ENCODE measurements around the gene CLPTM1L. TPM values are rescaled to one million over a fixed set of nuclear protein-coding genes. Genes with fewer than 3 reads are reported as not detected.

Gene CLPTM1L
- total and polyA plus RNA-seq, 2 donors (not counting 1 experiment from before 2014, with no cell fraction given) = 78.4 to 99.9 TPM

DNA sequence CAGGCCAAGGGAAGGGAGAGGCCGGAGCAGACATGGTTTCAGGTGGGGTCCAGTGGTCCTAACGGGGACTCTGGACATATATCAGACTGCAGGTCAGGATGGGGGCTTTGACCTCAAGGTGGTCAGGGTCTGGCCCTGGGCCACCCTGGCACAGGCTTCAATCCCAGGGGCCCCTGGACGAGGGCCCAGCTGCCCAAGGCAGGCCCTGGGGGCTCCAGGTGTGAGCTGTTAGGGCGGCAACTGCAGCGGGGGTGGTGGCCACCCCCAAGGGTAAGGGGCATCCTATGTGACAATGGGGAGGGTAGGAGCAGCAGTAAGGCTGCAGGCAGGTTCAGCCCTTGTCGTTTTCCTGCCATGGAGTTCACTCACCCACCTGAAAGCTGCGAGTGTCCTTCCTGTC is 45.4 kb upstream of the CLPTM1L start:
- ChIA-PET POLR2A (no interaction called here), CTCF (no interaction called here)
- H3K27ac Mint-ChIP-seq = no peak overlapping the region
- H3K4me3 ChIP-seq (ENCODE audit: control extremely low read depth in 1 of 5, extremely low read depth in 1 of 5, insufficient read depth in 1 of 5, low read depth in 2 of 5, low read length in 4 of 5) = no peak overlapping the region
- intact Hi-C loops (cut with micrococcal nuclease) = no loop called here
- peaks cover 19% of the 10 kb centered on the region for H3K4me1 Mint-ChIP-seq
- no peak overlapping the region for H3K27ac ChIP-seq (ENCODE audit: low read length in 2 of 2)
- H3K4me1 ChIP-seq (ENCODE audit: control insufficient read depth in 2 of 2, insufficient read depth in 2 of 2, low read length in 2 of 2) = peaks cover 11 to 15% of the 10 kb centered on the region in 2 donors
- no peaks in the 10 kb centered on the region for H3K79me2 ChIP-seq (ENCODE audit: control insufficient read depth, insufficient read depth, low read length)
- no peak overlapping the region for H3K4me2 ChIP-seq (replicated peaks; ENCODE audit: low read depth, low read length, poor library complexity, severe bottlenecking)
- H4K20me1 ChIP-seq (ENCODE audit: control insufficient read depth, insufficient read depth, low read length, poor library complexity, severe bottlenecking) = no peaks in the 10 kb centered on the region
- TF ChIP-seq, protein P1, sequence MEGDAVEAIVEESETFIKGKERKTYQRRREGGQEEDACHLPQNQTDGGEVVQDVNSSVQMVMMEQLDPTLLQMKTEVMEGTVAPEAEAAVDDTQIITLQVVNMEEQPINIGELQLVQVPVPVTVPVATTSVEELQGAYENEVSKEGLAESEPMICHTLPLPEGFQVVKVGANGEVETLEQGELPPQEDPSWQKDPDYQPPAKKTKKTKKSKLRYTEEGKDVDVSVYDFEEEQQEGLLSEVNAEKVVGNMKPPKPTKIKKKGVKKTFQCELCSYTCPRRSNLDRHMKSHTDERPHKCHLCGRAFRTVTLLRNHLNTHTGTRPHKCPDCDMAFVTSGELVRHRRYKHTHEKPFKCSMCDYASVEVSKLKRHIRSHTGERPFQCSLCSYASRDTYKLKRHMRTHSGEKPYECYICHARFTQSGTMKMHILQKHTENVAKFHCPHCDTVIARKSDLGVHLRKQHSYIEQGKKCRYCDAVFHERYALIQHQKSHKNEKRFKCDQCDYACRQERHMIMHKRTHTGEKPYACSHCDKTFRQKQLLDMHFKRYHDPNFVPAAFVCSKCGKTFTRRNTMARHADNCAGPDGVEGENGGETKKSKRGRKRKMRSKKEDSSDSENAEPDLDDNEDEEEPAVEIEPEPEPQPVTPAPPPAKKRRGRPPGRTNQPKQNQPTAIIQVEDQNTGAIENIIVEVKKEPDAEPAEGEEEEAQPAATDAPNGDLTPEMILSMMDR (IDR thresholded peaks at IDR 0.05) = no peak
- TF ChIP-seq EZH2 (IDR thresholded peaks at IDR 0.05; ENCODE audit: borderline replicate concordance, insufficient read depth, low read depth, low read length, poor library complexity, severe bottlenecking) = no peak
- no peak overlapping the region for H2AFZ ChIP-seq (ENCODE audit: insufficient read depth, low read depth, low read length, poor library complexity, severe bottlenecking)
- no peak overlapping the region for H3K9ac ChIP-seq (ENCODE audit: low read length)
- H3K9me3 ChIP-seq (ENCODE audit: control extremely low read depth in 1 of 3, control insufficient read depth in 2 of 3, insufficient read depth in 1 of 3, low read length in 2 of 3) = no peaks in the 10 kb centered on the region
- no peak for DNase-seq
- no peak overlapping the region for H3K4me3 Mint-ChIP-seq
- WGBS (ENCODE audit: insufficient coverage) = 79% methylated on average over 7 of the region's 7 CpGs
- H3K27me3 ChIP-seq (replicated peaks in 1 of 4; ENCODE audit: control extremely low read depth in 1 of 4, control insufficient read depth in 3 of 4, insufficient read depth in 4 of 4, low read length in 3 of 4) = peaks cover 0 to 29% (median 4%) of the 10 kb centered on the region in 4 experiments
- no peaks in the 10 kb centered on the region for H3K9me3 Mint-ChIP-seq (ENCODE audit: insufficient read depth)
- ATAC-seq (ENCODE audit: low read depth) = no peak
- no peaks in the 10 kb centered on the region for H3K36me3 ChIP-seq (replicated peaks in 1 of 2; ENCODE audit: control extremely low read depth in 1 of 2, control insufficient read depth in 1 of 2, extremely low read depth in 1 of 2, insufficient read depth in 2 of 2, low read length in 1 of 2)
- peaks cover 25% of the 10 kb centered on the region for H3K27me3 Mint-ChIP-seq

DNA sequence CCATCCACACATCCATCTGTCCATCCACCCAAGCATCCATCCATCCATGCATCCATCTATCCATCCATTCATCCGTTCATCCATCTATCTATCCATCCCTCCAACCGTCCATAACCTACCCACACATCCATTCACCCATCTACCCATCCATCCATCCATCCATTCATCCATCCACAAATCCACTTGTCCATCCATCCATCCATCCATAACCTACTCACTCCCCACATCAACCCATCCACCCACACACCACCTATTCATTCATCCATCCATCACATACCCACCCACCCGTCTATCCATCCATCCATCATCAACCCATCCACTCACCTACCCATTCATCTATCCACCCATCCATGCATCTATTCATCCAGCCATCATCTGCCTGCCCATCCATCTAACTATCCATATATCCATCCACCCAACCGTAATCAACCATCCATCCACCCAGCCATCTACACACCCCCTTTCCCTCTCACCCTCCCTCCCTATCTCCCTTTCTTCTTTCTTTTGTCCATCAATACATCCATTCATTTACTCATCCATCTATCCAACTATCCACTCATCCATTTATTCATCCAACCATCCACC is 43.6 kb upstream of the CLPTM1L start:
- 99% methylated on average over 4 of the region's 4 CpGs for WGBS (ENCODE audit: insufficient coverage)
- Histone ChIP-seq H3K4me3 (ENCODE audit: control extremely low read depth in 1 of 5, extremely low read depth in 1 of 5, insufficient read depth in 1 of 5, low read depth in 2 of 5, low read length in 4 of 5) (no peak overlapping the region), H3K27ac (ENCODE audit: low read length in 2 of 2) (no peak overlapping the region), H2AFZ (ENCODE audit: insufficient read depth, low read depth, low read length, poor library complexity, severe bottlenecking) (no peak overlapping the region), H3K9ac (ENCODE audit: low read length) (no peak overlapping the region), H3K4me2 (replicated peaks; ENCODE audit: low read depth, low read length, poor library complexity, severe bottlenecking) (no peak overlapping the region), H3K79me2 (ENCODE audit: control insufficient read depth, insufficient read depth, low read length) (no peaks in the 10 kb centered on the region), H3K9me3 (ENCODE audit: control extremely low read depth in 1 of 3, control insufficient read depth in 2 of 3, insufficient read depth in 1 of 3, low read length in 2 of 3) (no peaks in the 10 kb centered on the region), H4K20me1 (ENCODE audit: control insufficient read depth, insufficient read depth, low read length, poor library complexity, severe bottlenecking) (no peaks in the 10 kb centered on the region), H3K4me1 (ENCODE audit: control insufficient read depth in 2 of 2, insufficient read depth in 2 of 2, low read length in 2 of 2) (peaks cover 13 to 18% of the 10 kb centered on the region in 2 donors), H3K36me3 (replicated peaks in 1 of 2; ENCODE audit: control extremely low read depth in 1 of 2, control insufficient read depth in 1 of 2, extremely low read depth in 1 of 2, insufficient read depth in 2 of 2, low read length in 1 of 2) (no peaks in the 10 kb centered on the region), H3K27me3 (replicated peaks in 1 of 4; ENCODE audit: control extremely low read depth in 1 of 4, control insufficient read depth in 3 of 4, insufficient read depth in 4 of 4, low read length in 3 of 4) (peaks cover 0 to 15% (median 1%) of the 10 kb centered on the region in 4 experiments)
- Mint-ChIP-seq H3K9me3 (ENCODE audit: insufficient read depth) (no peaks in the 10 kb centered on the region), H3K4me1 (peaks cover 21% of the 10 kb centered on the region), H3K4me3 (peak overlapping the region; percentile 2), H3K27ac (peak overlapping the region; percentile 3), H3K27me3 (peaks cover 16% of the 10 kb centered on the region)
- ATAC-seq (ENCODE audit: low read depth) = no peak
- DNase-seq = no peak
- TF ChIP-seq, protein P1 (IDR thresholded peaks at IDR 0.05) = no peak
- no peak for TF ChIP-seq EZH2 (IDR thresholded peaks at IDR 0.05; ENCODE audit: borderline replicate concordance, insufficient read depth, low read depth, low read length, poor library complexity, severe bottlenecking)
- ChIA-PET CTCF (no interaction called here), POLR2A (no interaction called here)
- intact Hi-C loops (cut with micrococcal nuclease) = loop anchor here (5.0 to 10.0 kb wide), 2 partner anchors 206 to 414 kb away; partner anchors contain the start of gene NDUFS6
